ENCODE data around the gene CUX1. TPM values are rescaled to one million over a fixed set of nuclear protein-coding genes. Genes with fewer than 3 reads are reported as not detected.
"Not testable (repeated sequence)": the region's sequence is repeated elsewhere in the genome, so short reads cannot be mapped to it uniquely, and the experiment has no call there.

CUX1 gene
- total RNA-seq, 1 donor from 2014 or later, result 97.4 TPM

- ATAC-seq (ENCODE audit: poor library complexity), result no peak
- intact Hi-C loops (cut with DNase I), result loop anchor here (10.0 kb wide), 1 partner anchor 416 kb away; no protein-coding TSS in a partner anchor
- no peak for DNase-seq
Observed at GRCh38 chr7:101818287-101819071, 1.1 kb downstream of the CUX1 start.

- DNase-seq (no peak), ATAC-seq (ENCODE audit: poor library complexity) (no peak)
- intact Hi-C loops (cut with DNase I), result loop anchor here (10.0 kb wide), 1 partner anchor 416 kb away; no protein-coding TSS in a partner anchor
Observed at GRCh38 chr7:101819183-101819582, 1.8 kb downstream of the CUX1 start.

- DNase-seq, result no peak
- intact Hi-C loops (cut with DNase I), result loop anchor here (10.0 kb wide), 2 partner anchors 325 to 415 kb away; no protein-coding TSS in a partner anchor
- no peak for ATAC-seq (ENCODE audit: poor library complexity)
Observed at GRCh38 chr7:101819913-101820522, 2.6 kb downstream of the CUX1 start.

- DNase-seq, result no peak
- no peak for ATAC-seq (ENCODE audit: poor library complexity)
- intact Hi-C loops (cut with DNase I), result loop anchor here (10.0 kb wide), 1 partner anchor 324 kb away; no protein-coding TSS in a partner anchor
Observed at GRCh38 chr7:101820703-101821102, 3.3 kb downstream of the CUX1 start.

- intact Hi-C loops (cut with DNase I), result loop anchor here (10.0 kb wide), 1 partner anchor 322 kb away; no protein-coding TSS in a partner anchor
- DNase-seq; ATAC-seq (ENCODE audit: poor library complexity): not testable (repeated sequence)
Observed at GRCh38 chr7:101822632-101823031, 5.2 kb downstream of the CUX1 start.

GRCh38 chr7:101823096-101823495 lies 5.7 kb downstream of the CUX1 start:
- DNase-seq (no peak), ATAC-seq (ENCODE audit: poor library complexity) (peak; percentile 23)
- intact Hi-C loops (cut with DNase I), result loop anchor here (10.0 kb wide), 1 partner anchor 322 kb away; no protein-coding TSS in a partner anchor

- intact Hi-C loops (cut with DNase I), result loop anchor here (10.0 kb wide), 1 partner anchor 321 kb away; no protein-coding TSS in a partner anchor
- DNase-seq (no peak), ATAC-seq (ENCODE audit: poor library complexity) (peak; percentile 6)
Observed at GRCh38 chr7:101823596-101823995, 6.2 kb downstream of the CUX1 start.

GRCh38 chr7:101824440-101824839 lies 7.0 kb downstream of the CUX1 start:
- intact Hi-C loops (cut with DNase I), result loop anchor here (10.0 kb wide), 1 partner anchor 320 kb away; no protein-coding TSS in a partner anchor
- ATAC-seq (ENCODE audit: poor library complexity), result peak; percentile 52
- no peak for DNase-seq

- no peak for ATAC-seq (ENCODE audit: poor library complexity)
- intact Hi-C loops (cut with DNase I), result loop anchor here (10.0 kb wide), 1 partner anchor 319 kb away; no protein-coding TSS in a partner anchor
- DNase-seq, result no peak
Observed at GRCh38 chr7:101826081-101826835, 8.8 kb downstream of the CUX1 start.

- ATAC-seq (ENCODE audit: poor library complexity), result peak; percentile 4
- no peak for DNase-seq
Observed at GRCh38 chr7:101828301-101829020, 11.0 kb downstream of the CUX1 start.

GRCh38 chr7:101829374-101829773 lies 11.9 kb downstream of the CUX1 start:
- ATAC-seq (ENCODE audit: poor library complexity), result no peak
- DNase-seq, result no peak
- intact Hi-C loops (cut with DNase I), result loop anchor here (10.0 kb wide), 1 partner anchor 315 kb away; no protein-coding TSS in a partner anchor

More at GRCh38 chr7:101828301-101829020, 11.0 kb downstream of the CUX1 start:
- intact Hi-C loops (cut with DNase I), result loop anchor here (10.0 kb wide), 1 partner anchor 316 kb away; no protein-coding TSS in a partner anchor

- DNase-seq (no peak), ATAC-seq (ENCODE audit: poor library complexity) (no peak)
- intact Hi-C loops (cut with DNase I), result loop anchor here (10.0 kb wide), 1 partner anchor 315 kb away; no protein-coding TSS in a partner anchor
Observed at GRCh38 chr7:101829821-101830220, 12.4 kb downstream of the CUX1 start.

GRCh38 chr7:101831396-101831795 lies 14.0 kb downstream of the CUX1 start:
- DNase-seq; ATAC-seq (ENCODE audit: poor library complexity); intact Hi-C loops (cut with DNase I): not testable (repeated sequence)

- no peak for ATAC-seq (ENCODE audit: poor library complexity)
- intact Hi-C loops (cut with DNase I), result no loop called here
Observed at GRCh38 chr7:101832205-101832631, 14.8 kb downstream of the CUX1 start.

GRCh38 chr7:101832685-101833375 lies 15.4 kb downstream of the CUX1 start:
- ATAC-seq (ENCODE audit: poor library complexity), result no peak
- no peak for DNase-seq
- intact Hi-C loops (cut with DNase I), result no loop called here

More at GRCh38 chr7:101832205-101832631, 14.8 kb downstream of the CUX1 start:
- no peak for DNase-seq

GRCh38 chr7:101833799-101834198 lies 16.4 kb downstream of the CUX1 start:
- DNase-seq (no peak), ATAC-seq (ENCODE audit: poor library complexity) (no peak)
- intact Hi-C loops (cut with DNase I), result no loop called here

GRCh38 chr7:101835136-101835535 lies 17.7 kb downstream of the CUX1 start:
- intact Hi-C loops (cut with DNase I), result no loop called here
- ATAC-seq (ENCODE audit: poor library complexity) (no peak), DNase-seq (no peak)
